ENCODE results near the gene CLEC14A. TPM values are rescaled to one million over a fixed set of nuclear protein-coding genes. Genes with fewer than 3 reads are reported as not detected.

CLEC14A gene, protein sequence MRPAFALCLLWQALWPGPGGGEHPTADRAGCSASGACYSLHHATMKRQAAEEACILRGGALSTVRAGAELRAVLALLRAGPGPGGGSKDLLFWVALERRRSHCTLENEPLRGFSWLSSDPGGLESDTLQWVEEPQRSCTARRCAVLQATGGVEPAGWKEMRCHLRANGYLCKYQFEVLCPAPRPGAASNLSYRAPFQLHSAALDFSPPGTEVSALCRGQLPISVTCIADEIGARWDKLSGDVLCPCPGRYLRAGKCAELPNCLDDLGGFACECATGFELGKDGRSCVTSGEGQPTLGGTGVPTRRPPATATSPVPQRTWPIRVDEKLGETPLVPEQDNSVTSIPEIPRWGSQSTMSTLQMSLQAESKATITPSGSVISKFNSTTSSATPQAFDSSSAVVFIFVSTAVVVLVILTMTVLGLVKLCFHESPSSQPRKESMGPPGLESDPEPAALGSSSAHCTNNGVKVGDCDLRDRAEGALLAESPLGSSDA
- 10 to 100 TPM; 11.9 to 16.0 (median 15.1) TPM for polyA plus RNA-seq (ENCODE audit: insufficient read length in 3 of 3)
- long read RNA-seq, donor 1, transcript CLEC14A-201 (1 exons, 2,267 nt): major isoform, 41 of 41 reads
- long read RNA-seq, donor 1, partial matches to known transcripts: 0 of 41 reads
- long read RNA-seq, donor 1, other reads (novel, unspliced or antisense): 0 of 41 reads
- long read RNA-seq, donor 2, transcript CLEC14A-201 (1 exons, 2,267 nt): major isoform, 54 of 54 reads
- long read RNA-seq, donor 2, partial matches to known transcripts: 0 of 54 reads
- long read RNA-seq, donor 2, other reads (novel, unspliced or antisense): 0 of 54 reads
- long read RNA-seq, donor 3, transcript CLEC14A-201 (1 exons, 2,267 nt): major isoform, 84 of 84 reads
- long read RNA-seq, donor 3, partial matches to known transcripts: 0 of 84 reads
- long read RNA-seq, donor 3, other reads (novel, unspliced or antisense): 0 of 84 reads
- long read RNA-seq, donor 4, transcript CLEC14A-201 (1 exons, 2,267 nt): major isoform, 36 of 36 reads
- long read RNA-seq, donor 4, partial matches to known transcripts: 0 of 36 reads
- long read RNA-seq, donor 4, other reads (novel, unspliced or antisense): 0 of 36 reads
- long read RNA-seq, donor 5: 0 reads
- long read RNA-seq, donor 6, transcript CLEC14A-201 (1 exons, 2,267 nt): major isoform, 37 of 37 reads
- long read RNA-seq, donor 6, partial matches to known transcripts: 0 of 37 reads
- long read RNA-seq, donor 6, other reads (novel, unspliced or antisense): 0 of 37 reads
- long read RNA-seq, donor 7, transcript CLEC14A-201 (1 exons, 2,267 nt): major isoform, 68 of 68 reads
- long read RNA-seq, donor 7, partial matches to known transcripts: 0 of 68 reads
- long read RNA-seq, donor 7, other reads (novel, unspliced or antisense): 0 of 68 reads
- long read RNA-seq, donor 8: 0 reads
- long read RNA-seq, donor 9, transcript CLEC14A-201 (1 exons, 2,267 nt): major isoform, 59 of 59 reads
- long read RNA-seq, donor 9, partial matches to known transcripts: 0 of 59 reads
- long read RNA-seq, donor 9, other reads (novel, unspliced or antisense): 0 of 59 reads
- long read RNA-seq, donor 10, transcript CLEC14A-201 (1 exons, 2,267 nt): major isoform, 63 of 63 reads
- long read RNA-seq, donor 10, partial matches to known transcripts: 0 of 63 reads
- long read RNA-seq, donor 10, other reads (novel, unspliced or antisense): 0 of 63 reads
- long read RNA-seq, donor 11, transcript CLEC14A-201 (1 exons, 2,267 nt): major isoform, 36 of 36 reads
- long read RNA-seq, donor 11, partial matches to known transcripts: 0 of 36 reads
- long read RNA-seq, donor 11, other reads (novel, unspliced or antisense): 0 of 36 reads
- long read RNA-seq, donor 12, transcript CLEC14A-201 (1 exons, 2,267 nt): major isoform, 21 of 21 reads
- long read RNA-seq, donor 12, partial matches to known transcripts: 0 of 21 reads
- long read RNA-seq, donor 12, other reads (novel, unspliced or antisense): 0 of 21 reads
- long read RNA-seq, donor 13: 0 reads
- long read RNA-seq, donor 14, transcript CLEC14A-201 (1 exons, 2,267 nt): major isoform, 40 of 40 reads
- long read RNA-seq, donor 14, partial matches to known transcripts: 0 of 40 reads
- long read RNA-seq, donor 14, other reads (novel, unspliced or antisense): 0 of 40 reads
- long read RNA-seq, donor 15, transcript CLEC14A-201 (1 exons, 2,267 nt): major isoform, 22 of 22 reads
- long read RNA-seq, donor 15, partial matches to known transcripts: 0 of 22 reads
- long read RNA-seq, donor 15, other reads (novel, unspliced or antisense): 0 of 22 reads
- long read RNA-seq, donor 16, transcript CLEC14A-201 (1 exons, 2,267 nt): major isoform, 84 of 84 reads
- long read RNA-seq, donor 16, partial matches to known transcripts: 0 of 84 reads
- long read RNA-seq, donor 16, other reads (novel, unspliced or antisense): 0 of 84 reads

GRCh38 chr14:38255673-38256532 lies at the start of gene CLEC14A:
Gene CLEC14A, minus strand, starts transcription at chr14:38256093. Its CDS starts 71 bp downstream, at chr14:38256022.
- DNase-seq (ENCODE audit: extremely low read depth in 1 of 11, low read depth in 9 of 11, low spot score in 4 of 11): peak in 10 of 11 donors; percentile 10 to 46 (median 32)

- no peak for DNase-seq (ENCODE audit: extremely low read depth in 1 of 11, low read depth in 9 of 11, low spot score in 4 of 11)
Measured at GRCh38 chr14:38302966-38303365, 47.1 kb upstream of the CLEC14A start.

DNA sequence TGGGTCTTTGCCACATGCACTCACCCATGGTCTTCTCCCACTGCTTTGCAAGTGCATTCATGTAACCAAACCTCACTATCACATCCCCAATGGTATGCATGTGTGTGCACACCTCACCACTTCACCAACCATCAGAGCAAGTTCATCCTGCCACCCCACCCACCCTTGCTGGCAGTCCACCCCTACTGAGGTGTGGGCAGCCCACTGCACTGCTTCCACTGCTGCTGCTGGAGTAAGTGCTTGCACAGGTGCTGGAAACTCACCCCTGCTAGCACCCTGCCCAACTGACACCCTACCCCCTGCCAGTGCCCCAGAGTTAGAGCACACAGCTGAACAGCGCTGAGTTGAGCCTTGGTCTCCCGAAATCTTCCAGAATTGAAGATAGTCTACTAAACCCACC lies 46.1 kb upstream of the CLEC14A start:
- no peak for DNase-seq (ENCODE audit: extremely low read depth in 1 of 11, low read depth in 9 of 11, low spot score in 4 of 11)

DNA sequence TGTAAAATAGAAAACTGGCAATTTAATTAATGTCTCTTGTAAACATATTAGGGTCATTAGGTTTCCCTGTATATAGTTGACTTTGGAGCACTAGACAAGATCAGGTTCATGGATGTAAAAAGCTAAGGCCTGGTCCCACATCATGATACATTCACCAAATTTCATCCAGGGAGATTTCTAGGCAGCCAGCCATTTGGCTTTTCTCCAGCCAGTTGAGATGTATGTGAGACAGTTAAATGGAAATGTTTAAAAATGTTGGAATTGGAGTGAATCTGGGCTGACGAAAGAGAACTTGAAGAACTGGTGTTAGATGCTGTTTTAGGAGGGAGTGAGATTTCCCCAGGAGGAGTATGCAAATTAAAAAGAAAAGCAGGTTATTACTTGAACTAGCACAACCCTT lies 41.8 kb upstream of the CLEC14A start:
- DNase-seq (ENCODE audit: extremely low read depth in 1 of 11, low read depth in 9 of 11, low spot score in 4 of 11): no peak

- DNase-seq (ENCODE audit: extremely low read depth in 1 of 11, low read depth in 9 of 11, low spot score in 4 of 11): no peak
Measured at GRCh38 chr14:38291681-38292467, 36.0 kb upstream of the CLEC14A start.

GRCh38 chr14:38290601-38291188 lies 34.8 kb upstream of the CLEC14A start:
- no peak for DNase-seq (ENCODE audit: extremely low read depth in 1 of 11, low read depth in 9 of 11, low spot score in 4 of 11)

GRCh38 chr14:38286452-38286851 lies 30.6 kb upstream of the CLEC14A start:
- DNase-seq (ENCODE audit: extremely low read depth in 1 of 11, low read depth in 9 of 11, low spot score in 4 of 11): no peak

GRCh38 chr14:38285962-38286361 lies 30.1 kb upstream of the CLEC14A start:
- no peak for DNase-seq (ENCODE audit: extremely low read depth in 1 of 11, low read depth in 9 of 11, low spot score in 4 of 11)

- DNase-seq (ENCODE audit: extremely low read depth in 1 of 11, low read depth in 9 of 11, low spot score in 4 of 11): no peak
Measured at GRCh38 chr14:38282936-38283335, 27.0 kb upstream of the CLEC14A start.

- peak in 3 of 11 donors; percentile 1 to 25 (median 15) for DNase-seq (ENCODE audit: extremely low read depth in 1 of 11, low read depth in 9 of 11, low spot score in 4 of 11)
Measured at GRCh38 chr14:38280081-38280480, 24.2 kb upstream of the CLEC14A start.

GRCh38 chr14:38279572-38279971 lies 23.7 kb upstream of the CLEC14A start:
- no peak for DNase-seq (ENCODE audit: extremely low read depth in 1 of 11, low read depth in 9 of 11, low spot score in 4 of 11)

GRCh38 chr14:38278035-38278434 lies 22.1 kb upstream of the CLEC14A start:
- no peak for DNase-seq (ENCODE audit: extremely low read depth in 1 of 11, low read depth in 9 of 11, low spot score in 4 of 11)

- DNase-seq (ENCODE audit: extremely low read depth in 1 of 11, low read depth in 9 of 11, low spot score in 4 of 11): no peak
Measured at GRCh38 chr14:38262844-38263243, 7.0 kb upstream of the CLEC14A start.

DNA sequence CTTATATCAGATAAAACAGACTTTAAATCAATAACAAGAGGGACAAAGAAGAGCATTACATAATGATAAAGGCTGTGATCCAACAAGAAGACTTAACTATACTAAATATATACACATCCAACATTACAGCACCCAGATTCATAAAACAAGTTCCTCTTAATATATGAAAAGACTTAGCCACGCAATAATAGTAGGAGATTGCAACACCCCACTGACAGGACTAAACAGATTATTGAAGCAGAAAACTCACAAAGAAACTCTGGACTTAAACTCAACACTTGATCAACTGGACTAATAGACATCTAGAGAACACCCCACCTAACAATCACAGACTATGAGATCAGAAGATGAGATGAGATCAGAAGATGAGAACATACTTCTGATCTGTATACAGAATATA lies 5.7 kb upstream of the CLEC14A start:
- DNase-seq (ENCODE audit: extremely low read depth in 1 of 11, low read depth in 9 of 11, low spot score in 4 of 11): no peak

- no peak for DNase-seq (ENCODE audit: extremely low read depth in 1 of 11, low read depth in 9 of 11, low spot score in 4 of 11)
Measured at GRCh38 chr14:38257507-38257906, 1.6 kb upstream of the CLEC14A start.
